Thyroid gland (tissue), 4 donors: Measurements from ENCODE around the gene OCA2. TPM values are rescaled to one million over a fixed set of nuclear protein-coding genes. Genes with fewer than 3 reads are reported as not detected.

Experiments used
- DNase-seq, 2 donors: peaks; one replicate each; pipeline ENCODE4 v3.0.0-alpha.2; 2019
- H3K27ac ChIP-seq, 3 donors: fragments of 200-600 bp; sonication (generic); 1 replicate in 2 of 3; 2 replicates in 1 of 3; pipeline ENCODE4 v1.5.1; 2016 to 2019; ENCODE audit warnings: mild to moderate bottlenecking in 1 of 3, moderate library complexity in 1 of 3
- H3K27me3 ChIP-seq: fragments of 200-600 bp; sonication (generic); one replicate; pipeline ENCODE4 v1.5.1; 2019
- H3K36me3 ChIP-seq, 2 donors: fragments of 200-600 bp; sonication (generic); one replicate each; pipeline ENCODE4 v1.5.1; 2016 to 2019
- H3K4me1 ChIP-seq, 2 donors: fragments of 200-600 bp; sonication (generic); one replicate each; pipeline ENCODE4 v1.5.1; 2017 to 2019
- H3K4me3 ChIP-seq, 3 donors: fragments of 200-600 bp; sonication (generic); replicated peaks in 1 of 3; 1 replicate in 2 of 3; 2 replicates in 1 of 3; pipeline ENCODE4 v1.5.1; 2016; ENCODE audit warnings: mild to moderate bottlenecking in 1 of 3
- H3K9me3 ChIP-seq: fragments of 200-600 bp; sonication (generic); one replicate; pipeline ENCODE4 v1.5.1; 2017
- CTCF ChIP-seq, 6 experiments: fragments of 200-600 bp in 3 of 6; fragments of 450-650 bp in 3 of 6; sonication (generic) in 3 of 6; IDR thresholded peaks; one replicate each; pipeline ENCODE4 v1.5.1; 2016 to 2019; ENCODE audit warnings: antibody characterized with exemption in 6 of 6, mild to moderate bottlenecking in 2 of 6, inconsistent platforms in 1 of 6, moderate library complexity in 1 of 6
- POLR2A ChIP-seq, 2 donors: fragments of 450-650 bp; IDR thresholded peaks; one replicate each; pipeline ENCODE4 v1.6.1; 2017; ENCODE audit warnings: antibody characterized with exemption in 2 of 2, mild to moderate bottlenecking in 2 of 2, moderate library complexity in 1 of 2
- WGBS, 2 donors: methylation state at CpG; one replicate each; pipeline ENCODE4 v1.1.5; 2017; 5-methylcytosine and 5-hydroxymethylcytosine counted together
- intact Hi-C: fragments of 100-400 bp; cut with DNase I; formaldehyde crosslinking; loops from one replicate; pipeline ENCODE4 v1.15.1; 2023
- total RNA-seq, 4 donors: library from RNA; depleted of rRNA; stranded (reverse); fragments of >200 nt; gene quantifications; one replicate each; pipeline ENCODE4 v1.2.3, GENCODE V29; 2016

Gene OCA2
- total RNA-seq, 4 donors from 2014 or later: 5.5 to 20.5 (median 13.8) TPM

DNA sequence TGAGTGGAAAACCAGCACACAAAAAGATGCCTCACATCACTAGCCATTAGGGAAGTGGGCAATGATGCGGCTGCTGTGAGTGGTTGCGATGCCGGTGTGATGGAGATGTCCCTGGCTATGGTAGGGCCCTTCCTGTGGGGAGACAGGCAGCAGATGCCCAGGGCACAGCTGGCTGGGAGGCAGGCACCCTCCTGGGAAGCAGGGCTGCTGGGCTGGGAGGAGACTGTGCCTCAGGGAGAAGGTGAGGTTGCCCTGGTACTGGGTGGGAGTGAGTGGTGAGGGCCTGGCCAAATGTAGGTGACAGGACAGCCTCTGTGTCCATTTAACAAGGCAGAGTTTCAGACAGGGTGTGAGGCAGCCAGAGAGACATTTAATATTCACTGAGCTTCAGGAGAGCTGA lies 335.6 kb downstream of the OCA2 start:
- no peaks in the 10 kb centered on the region for H3K9me3 ChIP-seq
- TF ChIP-seq CTCF (IDR thresholded peaks at IDR 0.05) (no peak), POLR2A (IDR thresholded peaks at IDR 0.05) (no peak)
- H3K27me3 ChIP-seq: no peaks in the 10 kb centered on the region
- intact Hi-C loops: no loop called here
- H3K36me3 ChIP-seq: no peaks in the 10 kb centered on the region
- DNase-seq: no peak
- 90 to 91% methylated on average over 3 of the region's 3 CpGs for WGBS, 2 donors
- H3K4me1 ChIP-seq: no peaks in the 10 kb centered on the region
- no peak overlapping the region for H3K4me3 ChIP-seq
- no peak overlapping the region for H3K27ac ChIP-seq

DNA sequence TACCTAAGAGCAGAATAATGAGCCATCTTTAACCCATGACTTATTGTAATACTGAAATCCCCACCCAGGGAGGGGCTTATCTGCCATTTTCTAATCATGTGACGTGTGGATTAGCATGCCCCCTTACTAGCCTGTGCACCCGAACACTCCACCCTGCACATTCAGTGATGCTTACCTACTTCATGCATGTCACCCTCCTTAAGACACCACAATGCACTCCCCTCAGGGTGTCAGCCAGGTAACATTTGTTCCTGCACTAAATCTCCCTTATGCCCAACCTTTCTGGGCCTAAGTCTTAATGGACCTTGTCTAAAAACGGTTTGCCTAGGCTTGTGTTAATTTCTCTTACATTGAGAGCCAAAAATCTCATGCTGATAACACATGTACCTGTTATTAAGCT lies 336.6 kb downstream of the OCA2 start:
- no peaks in the 10 kb centered on the region for H3K9me3 ChIP-seq
- H3K27ac ChIP-seq: no peak overlapping the region
- DNase-seq: no peak
- TF ChIP-seq POLR2A (IDR thresholded peaks at IDR 0.05) (no peak), CTCF (IDR thresholded peaks at IDR 0.05) (no peak)
- H3K4me3 ChIP-seq: no peak overlapping the region
- H3K4me1 ChIP-seq: no peaks in the 10 kb centered on the region
- intact Hi-C loops: no loop called here
- WGBS, 2 donors: 73 to 87% methylated on average over 3 of the region's 3 CpGs
- H3K27me3 ChIP-seq: no peaks in the 10 kb centered on the region
- H3K36me3 ChIP-seq: no peaks in the 10 kb centered on the region

DNA sequence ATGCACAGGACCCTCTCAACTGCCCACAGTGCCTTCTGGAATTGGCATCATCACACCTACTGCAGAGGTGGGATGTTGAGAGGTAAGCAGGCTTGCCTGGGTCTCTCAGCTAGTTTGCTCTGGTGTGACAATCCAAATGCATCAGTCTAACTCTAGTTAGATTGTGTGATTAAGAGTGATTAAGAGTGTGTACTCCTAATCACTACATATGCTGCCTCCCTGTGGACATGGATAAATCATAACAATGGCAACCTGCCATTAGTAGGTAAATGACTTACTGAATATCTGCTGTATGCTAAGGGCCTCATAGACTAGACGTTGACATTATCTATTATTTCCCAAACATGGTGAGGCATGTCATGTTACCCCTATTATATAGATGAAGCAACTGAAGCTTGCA lies 342.1 kb downstream of the OCA2 start:
- intact Hi-C loops: no loop called here
- DNase-seq: no peak
- H3K27me3 ChIP-seq: no peaks in the 10 kb centered on the region
- no peaks in the 10 kb centered on the region for H3K36me3 ChIP-seq
- TF ChIP-seq POLR2A (IDR thresholded peaks at IDR 0.05): no peak
- TF ChIP-seq CTCF (IDR thresholded peaks at IDR 0.05): no peak
- H3K4me3 ChIP-seq: no peak overlapping the region
- 76 to 82% methylated on average over 1 of the region's 1 CpG for WGBS, 2 donors
- no peaks in the 10 kb centered on the region for H3K4me1 ChIP-seq
- H3K27ac ChIP-seq: no peak overlapping the region
- H3K9me3 ChIP-seq: no peaks in the 10 kb centered on the region

DNA sequence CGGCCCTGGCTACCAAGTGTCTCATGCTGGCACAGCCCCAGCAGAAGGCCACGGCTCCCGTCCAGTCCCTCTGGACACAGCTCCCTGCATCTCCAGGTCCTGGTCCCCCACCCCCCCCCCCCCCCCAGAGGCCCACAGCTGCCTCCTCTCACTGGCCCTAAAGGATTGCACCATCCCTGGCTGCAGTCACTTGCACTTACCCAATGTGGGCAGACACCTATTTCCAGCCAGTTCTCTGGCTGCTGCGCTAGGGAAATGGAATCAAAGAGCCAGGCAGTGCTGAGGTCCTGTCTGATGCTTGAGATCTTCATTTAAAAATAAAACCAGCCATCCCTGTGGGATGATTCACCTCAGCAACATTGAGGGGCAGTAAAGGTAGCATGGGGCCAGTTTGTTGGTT lies 346.4 kb downstream of the OCA2 start:
- no peak overlapping the region for H3K27ac ChIP-seq
- TF ChIP-seq CTCF (IDR thresholded peaks at IDR 0.05): no peak
- no peak for TF ChIP-seq POLR2A (IDR thresholded peaks at IDR 0.05)
- H3K27me3 ChIP-seq: no peaks in the 10 kb centered on the region
- no peak for DNase-seq
- H3K9me3 ChIP-seq: no peaks in the 10 kb centered on the region
- intact Hi-C loops: no loop called here
- 76 to 80% methylated on average over 4 of the region's 4 CpGs for WGBS, 2 donors
- H3K4me3 ChIP-seq: no peak overlapping the region
- H3K36me3 ChIP-seq: no peaks in the 10 kb centered on the region
- H3K4me1 ChIP-seq: no peaks in the 10 kb centered on the region

- no peaks in the 10 kb centered on the region for H3K27me3 ChIP-seq
- no peak for DNase-seq
These were observed 351.1 kb downstream of the OCA2 start for GRCh38 chr15:27747997-27748396.

More at GRCh38 chr15:27747997-27748396, 351.1 kb downstream of the OCA2 start:
- WGBS, 2 donors: 93 to 100% methylated on average over 2 of the region's 2 CpGs
- Histone ChIP-seq H3K27ac (no peak overlapping the region), H3K4me1 (no peaks in the 10 kb centered on the region), H3K9me3 (no peaks in the 10 kb centered on the region), H3K4me3 (no peak overlapping the region), H3K36me3 (no peaks in the 10 kb centered on the region)
- TF ChIP-seq POLR2A (IDR thresholded peaks at IDR 0.05) (no peak), CTCF (IDR thresholded peaks at IDR 0.05) (no peak)
- intact Hi-C loops: no loop called here
